Stimulated activated CD4-positive, alpha-beta T cell treated with anti-CD3 and anti-CD28 coated beads, Interleukin-2, amount 100 ng/mL, for 48 hours (primary cell): Measurements from ENCODE around the gene MAGEA2.
"Not testable (repeated sequence)": the region's sequence is repeated elsewhere in the genome, so short reads cannot be mapped to it uniquely, and the experiment has no call there.

Source experiments
- DNase-seq, 2 donors: peaks; one replicate each; pipeline ENCODE4 v3.0.0-alpha.2; 2020

MAGEA2 gene

DNA sequence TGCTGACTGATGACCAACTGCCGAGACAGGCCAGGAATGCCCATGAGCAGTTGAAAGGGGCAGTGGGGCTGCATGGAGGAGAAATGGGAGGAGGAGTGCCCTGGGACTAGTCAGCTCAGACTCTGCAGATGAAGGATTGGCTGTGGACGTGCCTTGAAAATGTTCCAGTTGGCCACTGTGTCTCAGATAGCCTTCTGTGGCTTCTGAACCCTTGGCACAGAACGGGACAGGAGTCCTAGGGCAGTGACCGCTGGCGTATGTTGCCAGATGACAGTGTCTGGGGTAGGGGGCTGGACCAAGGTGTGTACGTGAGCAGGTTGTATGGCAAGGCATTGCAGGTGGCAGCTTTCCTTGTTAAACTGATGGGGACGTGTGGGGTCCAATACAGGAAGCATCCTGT, 47.1 kb downstream of the MAGEA2 start:
- not testable (repeated sequence) for DNase-seq

GRCh38 chrX:152700390-152700789, 53.3 kb downstream of the MAGEA2 start:
- DNase-seq: not testable (repeated sequence)
